HG02798 (cell line): ENCODE data around the gene NUP133.
"Not testable (repeated sequence)": the region's sequence is repeated elsewhere in the genome, so short reads cannot be mapped to it uniquely, and the experiment has no call there.

Experiments used
- ATAC-seq: cut with Tn5 transposase; IDR thresholded peaks from one replicate; pipeline ENCODE4 v1.9.1; 2021; ENCODE audit warnings: mild to moderate bottlenecking; ENCODE audit not compliant: unreplicated experiment, poor library complexity

The NUP133 gene

DNA sequence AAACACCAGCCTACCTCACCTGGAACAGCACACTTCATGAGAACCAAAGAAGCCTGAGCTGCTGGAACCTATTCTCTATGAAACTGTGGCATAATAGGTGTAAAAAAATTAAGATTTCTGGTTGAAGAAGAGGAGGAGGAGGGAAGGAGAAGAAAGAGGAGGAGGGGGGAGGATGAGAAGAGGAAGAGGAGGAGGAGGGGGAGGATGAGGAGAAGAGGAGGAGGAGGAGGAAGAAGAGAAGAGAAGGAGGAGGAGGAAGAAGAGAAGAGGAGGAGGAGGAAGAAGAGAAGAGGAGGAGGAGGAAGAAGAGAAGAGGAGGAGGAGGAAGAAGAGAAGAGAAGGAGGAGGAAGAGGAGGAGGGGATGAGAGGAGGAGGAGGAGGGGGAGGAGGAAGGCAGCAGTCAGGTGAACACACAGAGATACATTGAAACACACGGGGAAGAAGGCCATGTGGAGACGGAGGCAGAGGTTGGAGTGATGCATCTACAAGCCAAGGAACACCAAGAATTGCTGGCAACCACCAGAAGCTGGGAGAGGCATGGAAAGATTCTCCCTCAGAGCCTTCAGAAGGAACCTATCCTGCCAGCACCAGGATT is 82.5 kb downstream of the NUP133 start:
- no peak for ATAC-seq

DNA sequence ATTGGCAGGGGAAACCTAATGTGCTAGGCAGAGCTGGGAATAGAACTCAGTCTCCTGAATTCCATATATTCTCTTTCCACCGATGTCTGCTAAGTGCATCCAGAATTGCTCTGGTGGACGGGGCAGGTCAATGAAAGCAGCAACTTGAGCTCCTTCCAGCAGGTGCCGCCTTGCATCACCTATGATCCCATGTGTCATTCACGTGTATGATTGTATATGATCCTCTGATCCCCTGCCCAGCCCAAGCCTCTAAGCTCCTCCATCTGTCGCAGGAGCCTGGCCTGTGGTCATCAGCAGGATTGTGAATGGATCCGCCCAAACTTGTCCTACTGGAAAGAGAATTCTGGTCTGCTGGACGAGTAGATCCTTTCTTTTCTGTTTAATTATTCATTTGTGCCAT is 87.4 kb downstream of the NUP133 start:
- ATAC-seq: no peak

GRCh38 chr1:229420224-229420623 is 87.9 kb downstream of the NUP133 start:
- no peak for ATAC-seq

- ATAC-seq: not testable (repeated sequence)
Observed at GRCh38 chr1:229418586-229418985, 89.6 kb downstream of the NUP133 start.

DNA sequence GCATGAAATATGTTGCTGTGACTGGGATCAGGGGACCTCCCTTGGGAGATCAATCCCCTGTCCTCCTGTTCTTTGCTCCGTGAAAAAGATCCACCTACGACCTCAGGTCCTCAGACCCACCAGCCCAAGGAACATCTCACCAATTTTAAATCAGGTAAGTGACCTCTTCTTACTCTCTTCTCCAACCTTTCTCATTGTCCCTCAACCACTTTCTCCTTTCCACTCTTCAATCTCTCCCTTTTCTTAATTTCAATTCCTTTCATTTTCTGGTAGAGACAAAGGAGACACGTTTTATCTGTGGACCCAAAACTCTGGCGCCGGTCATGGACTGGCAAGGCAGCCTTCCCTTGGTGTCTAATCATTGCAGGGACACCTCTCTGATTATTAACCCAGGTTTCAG is 95.3 kb downstream of the NUP133 start:
- ATAC-seq: not testable (repeated sequence)

GRCh38 chr1:229412056-229412455 is 96.1 kb downstream of the NUP133 start:
- no peak for ATAC-seq

DNA sequence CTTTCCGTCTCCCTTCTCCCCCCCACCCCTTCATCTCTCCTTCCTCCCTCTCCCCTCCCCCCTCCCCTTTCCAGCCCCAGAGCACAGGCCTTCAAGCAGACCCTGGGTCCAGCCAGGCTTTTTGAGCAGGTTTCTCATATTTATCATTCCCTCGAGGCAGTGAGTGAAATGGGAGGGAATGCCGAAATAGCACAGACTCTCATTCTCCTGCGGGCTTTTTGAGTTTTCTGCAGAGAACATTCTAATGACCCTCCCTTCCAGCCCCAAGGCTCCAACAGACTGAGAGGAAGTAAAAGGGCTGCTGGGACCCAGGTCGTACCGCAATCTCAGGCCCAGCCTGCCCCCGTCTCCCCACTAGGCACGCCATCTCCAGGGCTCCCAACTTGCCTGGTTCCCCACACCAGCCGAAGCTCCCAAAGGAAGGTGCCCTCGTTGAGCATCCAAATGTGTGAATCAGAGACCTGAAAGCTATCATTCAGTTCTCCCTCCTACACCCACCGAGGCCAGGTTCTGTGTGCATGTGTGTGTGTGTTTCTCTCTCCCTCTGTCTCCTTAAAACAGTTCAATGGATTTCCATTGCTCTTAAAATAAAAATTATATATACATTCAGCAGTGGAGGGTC is 96.6 kb downstream of the NUP133 start:
- no peak for ATAC-seq

DNA sequence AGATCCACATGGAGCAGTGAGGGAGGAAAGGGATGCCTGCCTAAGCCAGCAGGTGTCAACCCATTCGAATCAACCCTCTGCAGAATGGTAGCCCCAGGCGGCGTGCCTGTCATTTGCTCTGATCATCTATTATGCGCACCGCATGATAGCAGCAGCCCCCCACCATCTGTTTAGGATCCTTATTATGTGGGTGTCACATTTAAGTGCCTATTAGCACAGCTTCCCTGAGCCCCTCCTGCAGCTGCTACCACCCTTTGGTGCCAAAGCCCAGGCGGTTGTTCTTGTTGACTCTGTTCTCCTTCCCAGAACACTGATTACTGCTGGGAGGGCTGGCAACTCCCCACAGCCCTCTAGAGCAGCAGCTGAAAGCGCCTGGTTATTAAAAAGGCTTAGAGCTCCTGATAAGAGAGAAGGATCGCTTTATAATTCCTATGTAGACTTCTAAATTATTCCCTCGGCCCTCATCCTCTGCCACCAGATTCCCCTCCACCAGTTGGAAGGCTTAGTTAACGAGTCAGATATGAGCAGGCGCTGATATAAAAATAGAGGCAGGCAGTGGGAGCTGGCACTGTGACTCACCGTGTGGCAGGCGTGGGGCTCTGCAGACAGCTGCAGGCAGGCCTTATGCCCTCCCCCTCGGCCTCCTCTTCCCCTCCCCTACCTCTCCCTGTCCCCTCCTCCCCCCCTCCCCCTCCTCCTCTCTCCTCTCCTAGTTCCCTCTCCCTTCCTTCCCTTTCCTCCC is 97.3 kb downstream of the NUP133 start:
- ATAC-seq: no peak

DNA sequence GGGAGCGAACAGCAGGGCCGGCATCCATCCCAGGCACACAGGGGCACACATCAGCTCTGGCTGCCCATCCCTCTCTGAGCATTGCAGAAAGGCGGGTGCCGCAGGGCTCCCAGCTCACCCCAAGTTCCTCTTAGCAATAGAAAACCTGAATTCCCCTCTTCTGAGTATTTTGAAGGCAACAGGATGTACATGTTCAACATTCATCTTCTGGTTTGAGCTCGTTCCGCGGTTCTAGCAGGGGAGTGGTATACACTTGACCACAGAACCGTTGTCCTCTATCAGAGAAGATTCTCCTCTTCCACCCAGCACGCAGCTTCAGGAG is 97.8 kb downstream of the NUP133 start:
- no peak for ATAC-seq

- ATAC-seq: no peak
Observed at GRCh38 chr1:229409616-229410369, 98.3 kb downstream of the NUP133 start.

- no peak for ATAC-seq
Observed at GRCh38 chr1:229408458-229409037, 99.6 kb downstream of the NUP133 start.

GRCh38 chr1:229407206-229408026 is 100.7 kb downstream of the NUP133 start:
- no peak for ATAC-seq

DNA sequence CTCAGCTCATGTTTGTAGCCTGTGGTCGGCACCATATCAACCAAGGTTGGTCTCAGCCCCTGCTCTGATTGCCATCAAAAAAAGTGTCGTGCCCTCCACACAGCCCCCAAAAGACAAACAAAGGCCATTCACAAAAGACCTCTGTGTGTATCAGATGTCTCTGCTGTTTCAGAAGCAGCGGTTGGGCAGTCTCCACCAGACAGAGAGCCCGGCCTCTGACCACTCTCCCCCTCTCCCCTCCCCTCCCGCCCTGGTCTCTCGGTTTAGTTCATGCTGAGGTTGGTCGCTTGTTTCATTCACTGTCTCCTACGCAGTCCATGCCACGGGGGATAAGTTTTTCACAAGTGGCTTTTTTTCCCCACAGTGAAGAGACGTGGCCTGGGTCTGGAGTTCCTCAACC is 101.3 kb downstream of the NUP133 start:
- no peak for ATAC-seq

GRCh38 chr1:229403573-229403972 is 104.6 kb downstream of the NUP133 start:
- ATAC-seq: no peak

- ATAC-seq: no peak
Observed at GRCh38 chr1:229402993-229403392, 105.1 kb downstream of the NUP133 start.

DNA sequence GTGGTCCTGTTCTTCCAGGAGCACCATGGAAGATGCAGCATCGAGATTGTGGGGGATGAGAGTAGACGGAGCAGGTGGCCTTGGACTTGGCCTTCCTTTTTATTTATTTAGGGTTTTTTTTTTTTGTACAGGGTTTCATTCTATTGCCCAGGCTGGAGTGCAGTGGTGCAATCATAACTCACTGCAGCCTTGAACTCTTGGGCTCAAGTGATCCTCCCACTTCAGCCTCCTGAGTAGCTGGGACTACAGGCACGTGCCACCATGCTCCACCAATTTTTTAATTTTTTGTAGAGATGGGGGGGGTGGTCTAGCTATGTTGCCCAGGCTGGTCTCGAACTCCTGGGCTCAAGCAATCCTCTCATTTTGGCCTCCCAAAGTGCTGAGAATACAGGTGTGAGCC is 105.8 kb downstream of the NUP133 start:
- ATAC-seq: not testable (repeated sequence)

DNA sequence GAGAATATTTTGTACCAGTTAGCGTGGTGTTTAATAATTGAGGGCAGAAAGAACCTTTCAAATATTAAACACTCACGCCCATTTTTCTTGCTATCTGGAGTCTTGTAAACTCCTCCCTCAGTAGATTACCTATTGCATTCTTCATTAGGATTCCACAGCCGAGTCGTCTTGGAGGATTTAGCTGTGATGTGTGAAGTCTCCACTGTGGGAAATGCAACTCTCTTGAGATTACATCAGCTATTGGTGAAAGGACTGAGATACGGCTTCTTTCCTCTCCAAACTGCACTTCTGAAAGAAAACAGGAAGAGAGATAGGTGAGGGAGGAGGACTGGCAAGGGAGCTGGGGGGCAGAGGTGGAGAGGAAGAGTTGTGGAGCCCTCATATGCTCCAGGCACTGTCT is 110.4 kb downstream of the NUP133 start:
- ATAC-seq: no peak

GRCh38 chr1:229396585-229397206 is 111.4 kb downstream of the NUP133 start:
- ATAC-seq: no peak

- not testable (repeated sequence) for ATAC-seq
Observed at GRCh38 chr1:229394517-229394916, 113.6 kb downstream of the NUP133 start.
